HG03280 (cell line): ENCODE results near the gene KLC3.

Experiments used
- ATAC-seq: cut with Tn5 transposase; IDR thresholded peaks from one replicate; pipeline ENCODE4 v1.9.1; 2021; ENCODE audit warnings: mild to moderate bottlenecking, moderate library complexity; ENCODE audit not compliant: unreplicated experiment

KLC3 gene

GRCh38 chr19:45368127-45368526 lies 27.6 kb downstream of the KLC3 start:
- ATAC-seq, result no peak

DNA sequence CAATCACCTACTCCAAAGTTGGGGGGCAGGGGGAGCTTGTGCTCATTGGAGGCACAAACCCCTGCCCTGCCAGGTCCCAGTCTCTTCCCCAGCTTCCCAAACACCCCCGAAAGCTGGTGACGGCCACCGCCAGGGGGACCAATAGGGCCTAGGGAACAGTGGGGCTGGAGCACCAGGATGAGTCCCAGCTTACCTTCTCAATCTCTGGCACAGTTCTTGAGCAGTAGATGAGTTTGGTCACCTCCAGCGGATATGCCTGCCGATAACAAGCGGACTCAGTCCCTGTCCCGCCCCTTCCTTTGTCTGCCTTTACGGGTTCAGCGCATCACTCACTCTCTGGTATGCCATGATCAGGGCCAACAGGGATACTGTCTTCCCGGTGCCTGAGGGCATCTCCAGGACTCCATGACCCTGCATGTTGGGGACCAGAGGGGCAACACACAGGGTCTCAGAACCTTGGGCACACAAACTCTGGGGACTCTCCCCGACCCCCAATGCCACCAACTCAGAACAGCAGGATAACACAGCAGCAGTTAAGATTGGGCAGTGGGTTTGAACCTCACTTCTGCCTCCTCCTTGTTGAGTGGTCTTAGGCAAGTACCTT lies 28.3 kb downstream of the KLC3 start:
- ATAC-seq, result no peak

- peak; percentile 96 for ATAC-seq
Observed at GRCh38 chr19:45370410-45371204, 30.1 kb downstream of the KLC3 start, which contains the start of gene ERCC2. Gene ERCC2, minus strand, starts transcription at chr19:45370573. Its CDS starts 33 bp downstream, at chr19:45370540.

DNA sequence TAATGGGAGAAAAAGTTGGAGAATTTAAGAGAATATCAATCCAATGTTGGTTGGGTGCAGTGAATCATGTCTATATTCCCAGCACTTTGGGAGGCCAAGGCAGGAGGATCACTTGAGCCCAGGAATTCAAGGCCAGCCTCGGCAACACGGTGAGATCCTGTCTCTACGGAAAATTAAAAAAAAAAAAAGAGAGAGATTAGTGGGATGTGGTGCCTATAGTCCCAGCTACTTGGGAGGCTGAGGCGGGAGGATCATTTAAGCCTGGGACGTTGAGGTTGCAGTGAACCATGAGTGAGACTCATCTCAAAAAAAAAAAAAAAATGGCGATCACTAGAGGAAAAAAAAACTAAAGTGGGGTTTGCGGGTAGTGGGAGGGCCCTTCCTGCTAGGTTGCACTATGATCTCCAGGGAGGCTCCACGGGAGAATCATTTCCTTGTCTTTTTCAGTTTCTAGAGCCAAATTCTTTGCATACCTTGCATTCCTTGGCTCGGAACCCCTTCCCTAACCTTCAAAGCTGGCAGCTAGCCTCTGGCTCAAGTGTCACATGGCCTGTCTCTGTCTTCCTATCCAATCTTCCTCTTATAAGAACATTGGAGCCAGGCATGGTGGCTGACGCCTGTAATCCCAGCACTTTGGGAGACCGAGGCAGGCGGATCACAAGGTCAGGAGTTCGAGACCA lies 35.6 kb downstream of the KLC3 start:
- no peak for ATAC-seq

DNA sequence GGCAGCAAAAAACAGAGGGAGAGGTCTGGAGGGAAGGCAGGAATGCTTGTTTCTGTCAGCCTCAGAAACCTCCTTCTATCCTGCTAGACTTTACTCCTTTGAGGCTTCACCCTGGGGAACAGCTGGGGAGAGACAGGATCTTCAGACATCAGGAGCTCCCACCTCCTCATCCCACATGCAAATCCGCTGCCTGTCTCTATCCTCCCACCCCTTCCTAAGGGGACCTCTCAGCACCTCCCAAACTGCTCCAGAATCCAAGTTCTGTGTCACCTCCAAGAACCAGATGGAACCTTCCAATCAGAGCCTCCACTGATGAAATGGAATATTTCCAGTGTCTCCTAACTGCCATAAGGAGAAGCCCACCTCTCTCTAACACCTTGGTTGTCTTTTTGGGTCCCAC lies 39.6 kb downstream of the KLC3 start:
- no peak for ATAC-seq

DNA sequence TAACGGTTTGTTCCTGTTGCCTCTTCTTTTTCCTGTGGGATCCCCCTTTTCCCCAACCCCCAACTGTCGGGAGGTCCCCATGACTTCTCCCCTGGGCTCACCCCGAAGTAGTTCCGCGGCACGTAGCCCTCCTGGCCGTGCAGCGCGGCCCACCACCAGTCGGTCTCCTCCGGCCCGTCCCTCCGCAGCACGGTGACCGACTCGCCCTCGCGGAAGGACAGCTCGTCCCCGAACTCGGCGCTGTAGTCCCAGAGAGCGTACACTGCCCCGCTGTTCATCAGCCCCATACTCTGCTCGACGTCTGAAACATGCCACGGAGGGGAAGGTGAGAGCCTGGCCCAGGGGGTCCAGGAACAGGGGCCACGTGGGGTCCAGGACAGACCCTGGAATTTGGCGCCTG lies 41.9 kb downstream of the KLC3 start:
- ATAC-seq, result no peak

DNA sequence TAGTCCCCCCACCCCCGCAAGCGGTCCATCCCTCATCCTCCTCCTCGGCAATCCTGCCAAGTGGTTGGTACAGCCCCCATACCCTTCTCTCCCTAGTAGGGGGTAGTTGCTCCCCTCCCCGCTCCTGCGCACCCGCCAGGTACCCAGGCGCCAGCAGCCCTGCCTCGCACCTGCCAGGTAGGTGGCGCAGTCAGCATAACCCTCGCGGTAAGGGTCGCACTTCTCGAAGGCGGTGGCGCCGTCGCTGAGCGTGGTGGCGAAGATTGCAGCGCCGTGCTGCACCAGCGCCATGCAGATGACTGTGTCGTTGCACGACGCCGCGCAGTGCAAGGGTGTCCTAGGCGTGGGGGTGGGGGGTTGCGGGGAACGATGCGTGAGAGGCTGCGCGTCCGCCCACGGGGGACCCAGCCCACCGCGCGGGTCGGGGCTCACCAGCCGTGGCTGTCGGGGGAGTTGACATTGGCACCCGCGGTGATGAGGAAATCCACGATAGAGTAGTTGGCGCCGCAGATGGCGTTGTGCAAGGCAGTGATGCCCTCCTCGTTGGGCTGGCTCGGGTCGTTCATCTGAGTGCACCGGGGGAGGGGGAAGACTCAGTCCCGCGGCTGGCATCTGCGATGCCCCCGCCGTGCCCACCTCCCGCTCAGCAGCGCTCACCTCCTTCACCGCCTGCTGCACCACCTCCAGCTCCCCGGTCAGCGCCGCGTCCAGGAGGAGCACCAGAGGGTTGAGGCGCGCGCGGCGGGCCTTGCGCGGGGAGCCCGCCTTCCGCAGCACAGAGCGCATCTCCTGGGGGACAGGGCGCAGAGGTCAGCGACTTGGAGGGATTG lies 45.1 kb downstream of the KLC3 start:
- ATAC-seq, result no peak

- ATAC-seq, result no peak
Observed at GRCh38 chr19:45391346-45391745, 50.8 kb downstream of the KLC3 start.

- ATAC-seq, result no peak
Observed at GRCh38 chr19:45391871-45392665, 51.5 kb downstream of the KLC3 start.

GRCh38 chr19:45395821-45396617 lies 55.5 kb downstream of the KLC3 start:
- no peak for ATAC-seq

GRCh38 chr19:45400192-45400591 lies 59.6 kb downstream of the KLC3 start:
- ATAC-seq, result no peak
